Posterior cingulate gyrus (tissue), 11 donors: ENCODE data around the gene ATP6V1G2.
"Not testable (repeated sequence)": the region's sequence is repeated elsewhere in the genome, so short reads cannot be mapped to it uniquely, and the experiment has no call there.

Experiments used
- DNase-seq, 10 donors: peaks; one replicate each; pipeline versions ENCODE4 v3.0.0 to v3.0.0-alpha.2; 2020 to 2021; ENCODE audit warnings: mixed read lengths in 3 of 10
- intact Hi-C: fragments of 100-400 bp; cut with DNase I; formaldehyde crosslinking; loops from one replicate; pipeline ENCODE4 v1.15.1; 2023

Gene ATP6V1G2

DNA sequence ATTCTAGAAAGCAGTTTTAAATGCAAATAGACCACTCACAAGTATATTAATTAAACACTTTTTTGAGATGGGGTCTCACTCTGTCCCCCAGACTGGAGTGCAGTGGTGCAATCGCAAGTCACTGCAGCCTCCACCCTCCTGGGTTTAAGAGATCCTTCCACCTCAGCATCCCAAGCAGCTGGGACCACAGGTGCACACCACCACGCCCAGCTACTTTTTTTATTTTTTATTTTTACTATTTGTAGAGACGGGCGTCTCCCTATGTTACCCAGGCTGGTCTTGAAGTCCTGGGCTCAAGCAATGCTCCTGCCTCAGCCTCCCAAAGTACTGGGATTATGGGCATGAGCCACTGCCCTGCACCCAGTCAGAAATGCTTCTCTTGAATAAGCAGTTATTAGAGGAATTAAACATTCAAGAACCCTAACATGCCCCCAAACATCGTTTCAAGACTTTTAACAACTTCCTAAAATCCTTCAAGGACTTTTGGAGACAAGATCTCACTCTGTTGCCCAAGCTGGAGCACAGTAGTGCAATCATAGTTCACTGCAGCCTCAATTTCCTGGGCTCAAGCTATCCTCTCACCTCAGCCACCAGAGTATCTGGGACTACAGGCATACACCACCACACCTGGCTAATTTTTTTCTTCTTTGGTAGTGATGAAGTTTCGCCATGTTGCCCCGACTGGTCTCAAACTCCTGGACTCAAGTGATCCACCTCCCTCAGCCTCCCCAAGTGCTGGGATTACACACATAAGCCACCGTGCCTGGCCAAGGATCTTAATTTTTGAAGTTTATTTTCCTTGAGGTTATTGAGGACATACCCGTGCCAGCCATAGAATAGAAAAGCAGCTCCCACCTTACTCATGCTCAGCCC, 14.4 kb downstream of the ATP6V1G2 start:
- intact Hi-C loops, result no loop called here
- no peak for DNase-seq

DNA sequence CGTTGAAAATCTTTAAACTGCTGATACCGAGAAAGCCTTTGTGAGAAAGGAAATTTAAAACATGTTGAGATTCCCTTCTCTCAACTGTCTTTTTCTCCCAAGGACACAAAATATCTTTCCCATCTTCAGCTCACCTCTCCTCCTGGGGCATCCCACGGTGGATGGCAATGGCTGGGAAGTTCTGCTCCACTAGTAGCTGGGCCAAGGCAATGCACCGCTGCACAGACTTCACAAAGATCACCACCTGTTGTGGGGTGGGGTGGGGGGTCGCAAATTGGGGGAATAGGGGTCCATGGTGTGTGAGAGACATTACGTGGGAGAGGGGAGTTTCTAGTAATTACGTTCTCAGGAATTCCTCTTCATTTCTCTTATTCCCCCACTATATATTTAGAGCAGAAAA, 15.2 kb downstream of the ATP6V1G2 start:
- DNase-seq, result peak in 1 of 10 donors; percentile 49
- intact Hi-C loops, result no loop called here

DNA sequence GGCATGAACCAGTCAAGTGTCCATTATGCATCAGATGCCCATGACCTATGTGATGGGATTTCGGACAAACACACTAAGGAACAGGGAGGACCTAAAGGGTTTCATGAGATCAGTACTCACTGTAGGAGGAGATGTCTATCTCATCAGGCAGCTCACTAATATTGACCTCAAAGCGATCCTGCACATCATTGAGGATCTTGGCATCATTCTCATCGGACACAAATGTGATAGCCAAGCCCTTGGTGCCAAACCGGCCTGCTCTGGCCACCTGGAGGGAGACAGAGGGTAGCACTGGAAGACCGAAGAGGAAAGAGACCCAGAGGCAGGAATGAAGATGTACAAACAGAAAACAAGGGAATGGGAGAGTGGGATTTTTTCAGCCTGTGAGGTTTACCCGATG, 15.7 kb downstream of the ATP6V1G2 start:
- DNase-seq, result peak in 1 of 10 donors; percentile 54
- intact Hi-C loops, result no loop called here

DNA sequence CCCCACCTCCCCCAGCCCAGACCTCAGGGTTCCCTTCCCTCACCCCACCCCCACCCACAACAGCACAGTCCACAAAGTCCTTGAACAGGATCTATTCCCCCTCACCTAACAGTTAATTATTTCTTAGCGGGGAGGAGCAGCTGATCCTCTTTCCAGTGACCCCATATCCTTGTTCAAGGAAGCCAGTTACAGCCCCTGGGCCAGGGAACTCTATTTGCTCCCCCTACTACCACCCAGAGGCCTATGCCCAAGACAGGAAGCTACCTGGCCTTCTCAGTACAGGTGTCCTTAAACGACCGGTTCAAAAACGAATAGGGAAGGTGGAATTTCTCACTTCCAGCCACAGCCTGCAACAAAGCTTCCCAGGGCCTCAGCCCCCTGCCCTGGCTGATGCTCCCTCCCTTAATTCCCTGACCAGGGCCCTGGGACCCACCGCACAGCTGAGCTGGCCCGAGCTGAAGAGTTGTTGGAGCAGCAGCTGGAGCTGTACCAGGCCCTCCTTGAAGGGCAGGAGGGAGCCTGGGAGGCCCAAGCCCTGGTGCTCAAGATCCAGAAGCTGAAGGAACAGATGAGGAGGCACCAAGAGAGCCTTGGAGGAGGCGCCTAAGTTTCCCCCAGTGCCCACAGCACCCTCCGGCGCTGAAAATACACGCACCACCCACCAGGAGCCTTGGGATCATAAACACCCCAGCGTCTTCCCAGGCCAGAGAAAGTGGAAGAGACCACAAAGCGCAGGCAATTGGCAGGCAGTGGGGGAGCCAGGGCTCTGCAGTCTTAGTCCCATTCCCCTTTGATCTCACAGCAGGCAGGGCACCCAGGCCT, 16.9 kb downstream of the ATP6V1G2 start:
- intact Hi-C loops, result no loop called here
- peak in 1 of 10 donors; percentile 80 for DNase-seq

DNA sequence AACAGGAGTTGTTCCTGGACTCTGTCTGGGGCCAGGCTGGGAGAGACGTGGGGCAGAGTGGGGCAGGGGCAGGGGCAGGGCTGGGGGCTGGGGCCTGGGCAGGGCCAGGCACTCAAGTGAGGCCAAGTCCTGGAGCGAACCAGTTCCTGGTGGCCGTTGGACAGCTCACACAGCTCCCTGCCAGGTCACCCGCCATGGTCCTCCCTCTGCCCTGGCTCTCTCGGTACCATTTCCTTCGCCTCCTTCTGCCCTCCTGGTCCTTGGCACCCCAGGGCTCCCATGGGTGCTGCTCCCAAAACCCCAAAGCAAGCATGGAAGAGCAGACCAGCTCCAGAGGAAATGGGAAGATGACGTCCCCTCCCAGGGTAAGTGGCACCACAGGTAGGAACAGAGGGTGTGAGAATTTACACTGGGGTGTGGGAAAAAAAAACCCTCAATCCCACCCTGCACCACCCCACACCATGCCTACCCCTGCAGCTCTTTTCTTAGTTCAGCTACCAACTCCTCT, 17.5 kb downstream of the ATP6V1G2 start, which contains the start of gene MCCD1:
MCCD1 (plus strand) TSS at position 142 of the 508 bp plus-strand sequence; CDS start at position 195, 53 bp downstream.
- DNase-seq, result peak in 1 of 10 donors; percentile 76
- intact Hi-C loops, result no loop called here

DNA sequence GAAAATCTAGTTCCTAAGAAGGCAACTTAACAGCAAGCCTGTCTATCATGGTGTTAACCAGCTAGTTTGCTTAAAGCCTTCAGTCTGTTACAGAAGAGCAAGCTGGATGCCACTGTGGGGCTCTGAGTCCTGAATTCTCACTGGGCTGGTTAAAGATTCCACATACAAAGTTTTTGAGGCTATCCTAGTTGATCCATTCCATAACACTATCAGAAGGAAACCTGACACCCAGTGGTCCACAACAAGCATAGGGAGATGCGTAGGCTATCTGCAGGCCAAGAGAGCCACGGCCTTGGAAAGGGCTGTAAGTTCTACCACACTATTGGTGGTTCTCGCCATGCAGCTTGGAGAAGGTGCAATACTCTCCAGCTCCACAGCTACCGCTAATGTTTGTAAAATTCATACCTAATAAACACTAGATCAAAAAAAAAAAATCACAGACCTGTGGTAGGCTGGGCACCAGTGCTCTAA, 18.1 kb downstream of the ATP6V1G2 start:
- intact Hi-C loops, result no loop called here
- no peak for DNase-seq

DNA sequence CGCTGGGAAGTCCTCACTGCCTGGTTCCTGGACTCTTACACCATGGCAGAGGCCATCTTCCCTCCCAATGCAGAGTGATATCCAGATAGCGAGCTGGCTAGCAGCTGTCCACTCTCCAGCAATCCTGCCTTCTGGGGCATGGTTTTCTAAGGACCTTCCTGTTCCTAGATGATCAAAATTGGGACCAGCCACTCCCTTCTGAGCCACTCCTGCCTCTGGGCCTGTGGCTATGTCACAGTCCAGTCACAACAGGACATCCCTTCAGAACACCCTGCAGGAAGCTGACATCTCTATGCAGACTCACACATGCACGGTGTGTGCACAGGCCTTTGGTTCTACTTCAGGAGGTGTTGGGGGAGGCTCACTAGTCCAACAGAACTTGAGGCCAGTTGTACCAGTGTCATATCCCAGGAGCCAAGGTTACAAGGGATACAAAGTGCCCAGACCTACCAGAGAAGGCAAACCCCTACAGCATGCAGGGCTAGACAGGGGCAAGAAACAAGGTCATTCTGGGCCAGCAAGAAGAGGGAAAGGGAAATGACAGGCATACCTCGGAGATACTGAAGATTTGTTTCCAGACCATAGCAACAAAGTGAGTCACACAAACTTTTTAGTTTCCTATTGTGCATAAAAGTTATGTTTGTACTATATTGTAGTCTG, 20.3 kb downstream of the ATP6V1G2 start:
- no peak for DNase-seq
- intact Hi-C loops, result no loop called here

DNA sequence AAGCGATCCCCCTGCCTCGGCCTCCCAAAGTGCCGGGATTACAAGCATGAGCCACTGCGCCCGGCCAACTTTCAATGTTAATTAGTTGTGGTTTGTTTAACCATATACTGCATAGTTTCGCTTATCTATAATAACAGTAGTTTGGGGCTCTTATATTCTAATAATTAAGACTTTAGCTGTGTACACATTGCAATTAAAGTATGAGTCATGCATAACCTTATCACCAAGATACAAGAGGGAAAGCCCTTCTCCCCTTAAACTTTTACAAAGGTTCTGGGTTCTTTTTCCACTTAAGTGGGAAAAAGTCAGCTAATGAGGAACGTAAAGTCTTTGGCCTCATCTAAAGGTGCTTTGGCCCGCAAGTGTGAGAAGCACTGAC, 20.9 kb downstream of the ATP6V1G2 start:
- DNase-seq, result no peak
- intact Hi-C loops, result no loop called here

DNA sequence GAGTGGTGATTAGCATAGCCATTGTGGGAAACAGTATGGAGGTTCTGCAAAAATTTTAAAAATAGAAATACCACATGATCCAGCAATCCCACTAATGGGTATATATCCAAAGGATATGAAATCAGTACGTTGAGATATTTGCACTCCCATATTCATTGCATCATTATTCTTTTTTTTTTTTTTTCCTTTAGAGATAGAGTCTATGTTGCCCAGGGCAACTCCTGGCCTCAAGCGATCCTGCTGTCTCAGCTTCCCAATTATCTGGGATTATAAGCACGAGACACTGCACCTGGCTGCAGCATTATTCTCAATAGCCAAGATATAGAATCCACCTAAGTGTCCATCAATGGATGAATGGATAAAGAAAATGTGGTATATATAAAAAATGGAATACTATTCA, 24.6 kb downstream of the ATP6V1G2 start:
- DNase-seq, result no peak
- intact Hi-C loops, result no loop called here

DNA sequence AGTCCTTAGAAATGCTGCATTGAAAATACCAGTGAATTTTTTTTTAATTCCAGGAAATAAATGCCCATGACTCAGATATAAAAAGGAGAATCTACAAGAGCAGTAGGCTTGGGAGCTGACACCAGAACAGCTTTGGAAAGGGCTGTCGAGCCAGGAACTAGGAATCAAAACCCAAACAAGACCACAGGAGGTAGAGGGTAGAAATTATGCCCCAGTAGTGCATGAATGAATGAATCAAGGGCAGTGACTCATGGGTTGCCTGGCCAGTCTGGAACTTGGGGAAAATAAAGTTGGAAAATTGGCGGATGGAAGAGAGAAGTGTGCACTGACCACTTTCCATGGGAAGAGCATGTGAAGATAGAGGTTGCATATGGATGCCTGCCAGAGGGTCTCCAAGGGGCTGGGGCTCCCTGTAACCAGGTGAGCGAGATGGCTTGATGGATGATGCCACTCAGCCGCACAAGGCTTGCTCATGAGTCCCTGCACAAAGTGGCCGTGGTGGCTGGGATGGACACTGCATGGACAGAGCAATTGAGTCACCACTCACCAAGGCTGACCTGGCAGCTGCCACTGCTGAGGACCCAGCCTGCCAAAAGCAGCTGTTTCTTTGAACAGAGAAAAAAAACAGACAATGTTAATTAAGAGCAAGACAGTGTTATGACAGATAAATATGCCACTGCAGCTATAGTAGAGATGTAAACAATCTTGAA, 32.8 kb downstream of the ATP6V1G2 start:
- intact Hi-C loops, result no loop called here
- DNase-seq, result peak in 1 of 10 donors; percentile 58

DNA sequence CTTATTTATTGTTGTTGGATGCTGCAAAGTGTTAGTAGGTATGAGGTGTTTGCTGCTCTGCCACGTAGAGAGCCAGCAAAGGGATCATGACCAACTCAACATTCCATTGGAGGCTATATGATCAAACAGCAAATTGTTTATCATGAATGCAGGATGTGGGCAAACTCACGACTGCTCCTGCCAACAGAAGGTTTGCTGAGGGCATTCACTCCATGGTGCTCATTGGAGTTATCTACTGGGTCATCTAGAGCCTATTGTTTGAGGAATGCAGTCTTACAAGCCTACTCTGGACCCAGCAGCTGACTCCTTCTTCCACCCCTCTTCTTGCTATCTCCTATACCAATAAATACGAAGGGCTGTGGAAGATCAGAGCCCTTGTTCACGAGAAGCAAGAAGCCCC, 36.4 kb downstream of the ATP6V1G2 start:
- no peak for DNase-seq
- intact Hi-C loops, result no loop called here

DNA sequence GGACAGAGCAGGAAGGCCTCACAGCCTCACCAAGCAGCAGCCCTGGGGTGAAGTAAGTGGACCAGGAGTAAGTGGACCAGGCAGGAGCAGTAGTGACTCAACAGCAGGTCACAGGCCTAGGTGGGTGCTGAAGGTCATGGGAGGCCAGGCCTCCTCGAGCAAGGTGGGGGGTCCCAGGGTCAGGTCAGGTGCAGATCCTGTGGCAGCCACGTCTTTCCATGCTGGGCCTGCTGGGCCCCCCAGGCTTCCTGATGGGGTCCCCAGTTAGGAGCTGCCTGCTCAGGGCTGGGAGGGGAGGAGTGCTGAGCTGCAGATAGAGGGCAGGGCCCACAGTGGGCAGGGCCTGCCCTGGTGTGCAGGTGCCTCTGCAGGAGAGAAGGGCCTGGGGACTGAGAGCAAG, 37.4 kb downstream of the ATP6V1G2 start:
- intact Hi-C loops, DNase-seq: not testable (repeated sequence)

DNA sequence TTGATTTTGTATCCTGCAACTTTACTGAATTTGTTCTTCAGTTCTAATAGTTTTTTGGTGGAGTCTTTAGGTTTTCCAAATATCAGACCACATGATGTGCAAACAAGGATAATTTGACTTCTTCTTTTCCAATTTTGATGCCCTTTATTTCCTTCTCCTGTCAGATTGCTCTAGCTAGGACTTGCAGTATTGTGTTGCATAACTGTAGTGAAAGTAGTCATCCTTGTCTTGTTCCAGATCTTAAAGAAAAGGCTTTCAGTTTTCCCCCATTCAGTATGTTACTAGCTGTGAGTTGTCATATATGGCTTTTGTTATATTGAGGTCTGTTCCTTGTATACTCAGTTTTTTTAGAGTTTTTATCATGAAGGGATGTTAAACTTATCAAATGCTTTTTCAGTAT, 43.8 kb downstream of the ATP6V1G2 start:
- intact Hi-C loops, result no loop called here
- no peak for DNase-seq

DNA sequence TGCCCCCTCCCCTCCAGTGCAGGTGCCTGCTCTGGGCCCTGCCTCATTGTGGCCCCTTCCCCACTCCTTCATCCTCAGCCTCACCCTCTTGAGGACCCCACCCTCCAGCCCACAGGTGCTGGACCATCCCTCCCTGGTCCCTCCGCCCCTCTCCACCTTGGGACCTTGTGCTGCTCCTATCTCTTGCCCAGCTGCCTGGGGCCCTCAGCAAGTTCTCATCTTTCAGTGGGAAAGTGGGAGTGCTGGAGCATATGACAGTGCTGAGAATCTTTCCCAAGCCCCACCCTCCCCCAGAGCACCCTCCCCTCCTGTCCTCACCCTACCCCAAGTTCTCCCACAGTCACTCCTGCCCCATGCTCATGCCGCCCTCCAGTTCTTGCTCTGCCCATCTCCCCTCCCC, 46.8 kb downstream of the ATP6V1G2 start:
- intact Hi-C loops, result loop anchor here (10.0 kb wide), 1 partner anchor 105 kb away; no protein-coding TSS in a partner anchor

DNA sequence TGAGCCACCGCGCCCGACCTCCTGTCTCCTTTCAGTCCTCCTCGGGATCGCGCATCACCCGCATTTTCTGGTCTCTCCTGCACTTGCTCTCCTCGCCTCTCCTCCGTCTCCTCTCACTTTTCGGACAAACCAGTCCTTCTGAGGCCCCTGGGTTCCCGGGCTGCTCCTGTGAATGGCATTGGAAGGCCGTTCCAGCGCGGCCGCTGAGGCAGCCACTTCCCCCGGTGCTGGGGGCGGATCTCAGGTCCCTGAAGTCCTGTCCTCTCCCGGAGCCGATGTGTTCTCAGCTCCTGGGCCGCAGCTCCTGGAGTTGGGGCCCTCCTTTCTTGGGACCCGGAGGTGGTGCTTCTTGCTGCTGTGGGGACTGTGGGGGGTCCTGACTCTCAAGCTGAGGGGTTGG, 47.7 kb downstream of the ATP6V1G2 start:
- peak in 2 of 10 donors; percentile 5 to 69 for DNase-seq
- intact Hi-C loops, result loop anchor here (10.0 kb wide), 1 partner anchor 104 kb away; no protein-coding TSS in a partner anchor

More for the DNA sequence above, 46.8 kb downstream of the ATP6V1G2 start:
- DNase-seq, result not testable (repeated sequence)

DNA sequence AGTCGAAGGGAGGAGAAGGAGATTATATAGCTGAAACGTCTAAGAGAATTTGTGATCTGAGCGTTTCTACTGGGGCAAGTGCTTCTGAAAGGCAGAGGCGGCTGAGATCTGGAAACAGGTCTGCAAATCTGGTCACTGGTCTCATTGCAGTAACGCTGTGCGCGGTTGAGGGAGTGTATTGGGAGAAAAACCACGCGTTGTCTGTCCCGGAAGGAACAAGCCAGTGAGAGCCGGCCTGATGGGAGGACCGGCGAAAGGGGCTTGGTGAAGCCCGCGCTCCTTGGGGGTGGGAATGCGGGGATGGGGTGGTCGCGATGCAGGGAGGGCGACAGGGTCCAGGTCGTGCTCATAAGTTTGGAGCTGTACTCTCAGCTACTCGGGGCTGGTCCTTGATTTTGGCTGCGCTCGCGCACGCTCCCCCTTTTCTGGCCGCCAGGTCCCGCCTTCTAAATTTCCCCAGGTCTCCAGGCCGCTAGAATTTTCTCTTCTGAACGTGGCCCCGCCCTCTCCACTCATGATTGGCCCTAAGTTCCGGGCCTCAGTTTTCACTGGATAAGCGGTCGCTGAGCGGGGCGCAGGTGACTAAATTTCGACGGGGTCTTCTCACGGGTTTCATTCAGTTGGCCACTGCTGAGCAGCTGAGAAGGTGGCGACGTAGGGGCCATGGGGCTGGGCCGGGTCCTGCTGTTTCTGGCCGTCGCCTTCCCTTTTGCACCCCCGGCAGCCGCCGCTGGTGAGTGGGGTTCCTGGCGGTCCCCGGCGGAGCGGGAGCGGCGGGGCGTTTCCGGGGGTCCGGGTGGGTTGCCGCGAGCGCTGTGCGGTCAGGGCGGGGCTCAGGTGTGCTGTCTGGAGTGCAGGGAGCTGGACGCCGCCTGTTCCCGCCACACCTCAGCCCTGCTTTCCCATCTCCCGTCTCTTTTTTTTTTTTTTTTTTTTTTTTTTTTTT, 48.6 kb downstream of the ATP6V1G2 start, which contains the start of gene MICB:
MICB (plus strand) TSS at position 615 of the 946 bp plus-strand sequence; CDS start at position 664, 49 bp downstream.
- intact Hi-C loops, result loop anchor here (10.0 kb wide), 1 partner anchor 103 kb away; no protein-coding TSS in a partner anchor
- DNase-seq, result peak in 9 of 10 donors; percentile 21 to 92 (median 54)

DNA sequence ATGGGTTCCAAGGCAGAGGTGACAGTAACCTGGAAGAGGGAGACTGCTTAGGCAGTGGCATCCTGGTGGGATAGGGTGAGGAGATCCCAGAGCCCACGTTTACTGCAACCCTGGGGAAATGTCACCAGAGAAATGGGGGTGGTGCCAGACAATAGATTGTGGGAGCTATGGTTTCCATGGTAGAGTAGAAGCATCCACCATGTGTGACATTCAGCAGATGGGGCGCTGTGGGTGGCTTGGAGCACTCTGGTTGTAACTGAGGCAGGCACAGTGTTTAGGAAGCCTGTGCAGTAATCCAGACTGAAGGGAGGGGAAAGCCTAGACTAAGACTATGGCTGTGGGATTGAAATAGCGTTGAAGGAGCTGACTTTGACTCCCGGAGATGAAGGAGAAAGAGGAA, 49.6 kb downstream of the ATP6V1G2 start:
- DNase-seq, result not testable (repeated sequence)
- intact Hi-C loops, result loop anchor here (10.0 kb wide), 1 partner anchor 102 kb away; no protein-coding TSS in a partner anchor

DNA sequence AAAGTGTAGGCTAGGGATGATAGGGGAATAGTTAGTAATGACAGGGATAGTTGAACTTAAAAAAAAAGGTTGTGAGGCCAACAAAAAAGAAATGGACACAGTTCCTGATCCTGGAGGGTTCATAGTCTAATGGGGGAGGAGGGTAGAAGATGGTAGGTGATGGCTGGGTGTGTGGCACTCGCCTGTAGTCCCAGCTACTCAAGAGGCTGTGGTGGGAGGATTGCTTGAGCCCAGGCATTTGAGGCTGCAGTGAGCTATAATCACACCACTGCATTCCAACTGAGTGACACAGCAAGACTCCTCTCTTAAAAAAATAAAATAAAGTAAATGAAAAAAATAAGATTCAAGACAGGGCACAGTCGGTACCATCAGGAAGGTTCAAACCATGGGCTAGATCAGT, 50.8 kb downstream of the ATP6V1G2 start:
- intact Hi-C loops, result loop anchor here (10.0 kb wide), 1 partner anchor 101 kb away; no protein-coding TSS in a partner anchor
- no peak for DNase-seq
